ENCODE results near the gene TPRX1. TPM values are rescaled to one million over a fixed set of nuclear protein-coding genes. Genes with fewer than 3 reads are reported as not detected.

Gene TPRX1
- total and polyA plus RNA-seq, 2 of the 4 experiments (the other 2 are of a cell fraction): not detected

DNA sequence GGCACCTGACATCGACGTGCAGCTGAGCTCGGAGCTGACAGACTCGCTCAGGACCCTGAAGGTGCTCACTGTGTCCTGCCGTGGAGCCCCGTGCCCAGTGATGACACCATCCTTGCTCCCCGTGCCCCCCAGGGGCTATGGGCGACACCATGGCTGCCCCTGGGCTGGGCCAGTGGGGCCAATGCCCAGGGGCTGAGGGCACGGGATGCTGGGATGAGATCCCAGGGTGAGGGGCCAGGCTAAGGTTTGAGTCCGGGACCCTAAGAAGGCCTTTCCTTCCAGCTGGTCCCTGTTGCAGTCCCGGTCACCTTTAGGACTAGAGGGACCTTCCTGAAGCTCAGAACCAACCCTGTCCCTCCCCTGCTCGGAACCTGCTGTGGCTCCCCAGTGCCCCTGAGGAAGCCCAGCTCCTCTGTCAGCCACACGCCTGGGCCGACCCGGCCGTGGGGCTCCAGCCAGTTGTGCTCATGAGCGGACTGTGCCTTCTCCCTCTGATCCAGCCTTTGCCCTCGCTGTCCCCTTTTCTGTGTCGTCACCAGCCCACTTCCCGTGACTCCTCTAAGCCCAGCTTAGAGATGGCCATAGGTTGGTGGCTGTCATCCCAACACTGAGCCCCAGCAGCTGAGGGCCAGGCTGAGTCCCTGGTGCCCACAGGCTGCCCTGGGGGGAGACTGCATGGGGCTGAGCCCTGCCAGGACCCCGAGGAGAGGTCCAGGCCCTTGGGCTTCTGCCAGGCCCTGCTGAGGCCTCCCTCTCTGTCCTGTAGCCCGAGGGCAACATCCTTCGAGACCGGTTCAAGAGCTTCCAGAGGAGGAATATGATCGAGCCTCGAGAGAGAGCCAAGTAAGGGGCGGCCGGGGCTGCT is 48.4 kb downstream of the TPRX1 start:
- Histone ChIP-seq H2AK5ac (ENCODE audit: low read depth, low read length) (no peak overlapping the region), H2AK9ac (replicated peaks; ENCODE audit: low read depth, low read length, poor library complexity) (no peak overlapping the region), H3K23ac (ENCODE audit: low read depth, low read length) (no peak overlapping the region), H2AFZ (replicated peaks; ENCODE audit: low read length, poor library complexity) (no peak overlapping the region), H2BK5ac (ENCODE audit: low read depth, low read length, poor library complexity, severe bottlenecking) (no peak overlapping the region), H3K4me2 (ENCODE audit: low read depth, low read length) (no peak overlapping the region), H3K4ac (ENCODE audit: low read depth, low read length) (no peak overlapping the region), H4K91ac (ENCODE audit: insufficient read depth, low read depth, low read length) (no peak overlapping the region), H4K5ac (ENCODE audit: low read depth, low read length) (no peak overlapping the region), H3K9ac (ENCODE audit: low read depth, low read length) (no peak overlapping the region), H2BK15ac (ENCODE audit: low read depth, low read length) (no peak overlapping the region), H4K8ac (ENCODE audit: low read depth in 2 of 2, low read length in 2 of 2) (no peak overlapping the region), H3K79me1 (ENCODE audit: low read depth in 1 of 2, low read length in 2 of 2) (peaks cover 4 to 6% of the 10 kb centered on the region in 2 experiments; a peak in 2 of 4 replicates), H3K9me3 (ENCODE audit: control insufficient read depth, insufficient read depth, low read length) (no peaks in the 10 kb centered on the region), H3K4me3 (ENCODE audit: insufficient read depth, low read depth, low read length) (no peak overlapping the region), H3K36me3 (ENCODE audit: control insufficient read depth, insufficient read depth, low read length) (peaks cover 73% of the 10 kb centered on the region), H3K27me3 (ENCODE audit: control insufficient read depth, insufficient read depth, low read length) (no peaks in the 10 kb centered on the region), H3K56ac (ENCODE audit: extremely low read depth, insufficient read depth, low read length) (no peak overlapping the region), H3K9me1 (ENCODE audit: insufficient read depth, low read length) (no peaks in the 10 kb centered on the region), H3K18ac (ENCODE audit: low read depth, low read length) (no peak overlapping the region), H3K14ac (replicated peaks; ENCODE audit: low read depth, low read length) (no peak overlapping the region), H4K20me1 (ENCODE audit: insufficient read depth, low read length) (peaks cover 5% of the 10 kb centered on the region), H2BK120ac (ENCODE audit: low read depth, low read length) (no peak overlapping the region), H3K4me1 (ENCODE audit: control insufficient read depth, insufficient read depth, low read length) (no peaks in the 10 kb centered on the region), H3K27ac (ENCODE audit: insufficient read depth, low read length) (no peak overlapping the region), H2BK20ac (ENCODE audit: low read depth, low read length) (no peak overlapping the region)
- ATAC-seq (ENCODE audit: low read depth) (no peak), DNase-seq (no peak)
- in situ Hi-C loops (cut with MboI; ENCODE audit: low sequenced_read_pairs) (no loop called here), intact Hi-C loops (cut with micrococcal nuclease) (no loop called here), dilution Hi-C loops (cut with HindIII; ENCODE audit: low sequenced_read_pairs, unreplicated experiment) (no loop called here)
- ChIA-PET CTCF (no interaction called here), POLR2A (ENCODE audit: unreplicated experiment) (no interaction called here)
- WGBS, 2 experiments (ENCODE audit: extremely low coverage in 2 of 2, insufficient read length in 1 of 2): 92% methylated on average over 18 of the region's 28 CpGs; no CpG with 5 or more reads in 1 of the 2 experiments
- BruUV-seq (replicated peaks): no TSS peak
- TF ChIP-seq MXI1 (IDR thresholded peaks at IDR 0.05; ENCODE audit: borderline replicate concordance, low read depth, low read length) (no peak), NFE2L2 (IDR thresholded peaks at IDR 0.05; ENCODE audit: low read depth, low read length) (no peak), RCOR1 (IDR thresholded peaks at IDR 0.05; ENCODE audit: insufficient replicate concordance, low read length) (no peak), POLR2A (IDR thresholded peaks at IDR 0.05; ENCODE audit: low read depth, low read length) (no peak), RFX5 (IDR thresholded peaks at IDR 0.05; ENCODE audit: low read depth, low read length) (no peak), FOS (IDR thresholded peaks at IDR 0.05; ENCODE audit: low read depth, low read length) (no peak), CEBPB (IDR thresholded peaks at IDR 0.05; ENCODE audit: low read depth, low read length) (no peak), CHD1 (IDR thresholded peaks at IDR 0.05; ENCODE audit: low read depth, low read length) (no peak), BHLHE40 (IDR thresholded peaks at IDR 0.05; ENCODE audit: low read depth, low read length) (no peak), SMC3 (IDR thresholded peaks at IDR 0.05; ENCODE audit: low read depth, low read length) (no peak), RAD21 (IDR thresholded peaks at IDR 0.05; ENCODE audit: low read length) (no peak), MAZ (IDR thresholded peaks at IDR 0.05; ENCODE audit: borderline replicate concordance, low read depth, low read length) (no peak)
- TF ChIP-seq, protein P1, sequence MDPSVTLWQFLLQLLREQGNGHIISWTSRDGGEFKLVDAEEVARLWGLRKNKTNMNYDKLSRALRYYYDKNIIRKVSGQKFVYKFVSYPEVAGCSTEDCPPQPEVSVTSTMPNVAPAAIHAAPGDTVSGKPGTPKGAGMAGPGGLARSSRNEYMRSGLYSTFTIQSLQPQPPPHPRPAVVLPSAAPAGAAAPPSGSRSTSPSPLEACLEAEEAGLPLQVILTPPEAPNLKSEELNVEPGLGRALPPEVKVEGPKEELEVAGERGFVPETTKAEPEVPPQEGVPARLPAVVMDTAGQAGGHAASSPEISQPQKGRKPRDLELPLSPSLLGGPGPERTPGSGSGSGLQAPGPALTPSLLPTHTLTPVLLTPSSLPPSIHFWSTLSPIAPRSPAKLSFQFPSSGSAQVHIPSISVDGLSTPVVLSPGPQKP (IDR thresholded peaks at IDR 0.05; ENCODE audit: borderline replicate concordance, low read depth, low read length): no peak
- TF ChIP-seq, protein P2, sequence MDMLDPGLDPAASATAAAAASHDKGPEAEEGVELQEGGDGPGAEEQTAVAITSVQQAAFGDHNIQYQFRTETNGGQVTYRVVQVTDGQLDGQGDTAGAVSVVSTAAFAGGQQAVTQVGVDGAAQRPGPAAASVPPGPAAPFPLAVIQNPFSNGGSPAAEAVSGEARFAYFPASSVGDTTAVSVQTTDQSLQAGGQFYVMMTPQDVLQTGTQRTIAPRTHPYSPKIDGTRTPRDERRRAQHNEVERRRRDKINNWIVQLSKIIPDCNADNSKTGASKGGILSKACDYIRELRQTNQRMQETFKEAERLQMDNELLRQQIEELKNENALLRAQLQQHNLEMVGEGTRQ (IDR thresholded peaks at IDR 0.05; ENCODE audit: low read depth, low read length): no peak
- TF ChIP-seq, protein P3, sequence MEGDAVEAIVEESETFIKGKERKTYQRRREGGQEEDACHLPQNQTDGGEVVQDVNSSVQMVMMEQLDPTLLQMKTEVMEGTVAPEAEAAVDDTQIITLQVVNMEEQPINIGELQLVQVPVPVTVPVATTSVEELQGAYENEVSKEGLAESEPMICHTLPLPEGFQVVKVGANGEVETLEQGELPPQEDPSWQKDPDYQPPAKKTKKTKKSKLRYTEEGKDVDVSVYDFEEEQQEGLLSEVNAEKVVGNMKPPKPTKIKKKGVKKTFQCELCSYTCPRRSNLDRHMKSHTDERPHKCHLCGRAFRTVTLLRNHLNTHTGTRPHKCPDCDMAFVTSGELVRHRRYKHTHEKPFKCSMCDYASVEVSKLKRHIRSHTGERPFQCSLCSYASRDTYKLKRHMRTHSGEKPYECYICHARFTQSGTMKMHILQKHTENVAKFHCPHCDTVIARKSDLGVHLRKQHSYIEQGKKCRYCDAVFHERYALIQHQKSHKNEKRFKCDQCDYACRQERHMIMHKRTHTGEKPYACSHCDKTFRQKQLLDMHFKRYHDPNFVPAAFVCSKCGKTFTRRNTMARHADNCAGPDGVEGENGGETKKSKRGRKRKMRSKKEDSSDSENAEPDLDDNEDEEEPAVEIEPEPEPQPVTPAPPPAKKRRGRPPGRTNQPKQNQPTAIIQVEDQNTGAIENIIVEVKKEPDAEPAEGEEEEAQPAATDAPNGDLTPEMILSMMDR (conservative IDR thresholded peaks at IDR 0.05; ENCODE audit: low read depth, low read length): no peak

All from IMR-90 (cell line).